ENCODE measurements around the gene NPHS2.
"Not testable (repeated sequence)": the region's sequence is repeated elsewhere in the genome, so short reads cannot be mapped to it uniquely, and the experiment has no call there.

Gene NPHS2

GRCh38 chr1:179548666-179549367 lies 26.9 kb downstream of the NPHS2 start:
- no peak for DNase-seq (ENCODE audit: low read depth in 2 of 2, low spot score in 1 of 2)

- no peak for DNase-seq (ENCODE audit: low read depth in 2 of 2, low spot score in 1 of 2)
Measured at GRCh38 chr1:179547021-179547535, 28.7 kb downstream of the NPHS2 start.

DNA sequence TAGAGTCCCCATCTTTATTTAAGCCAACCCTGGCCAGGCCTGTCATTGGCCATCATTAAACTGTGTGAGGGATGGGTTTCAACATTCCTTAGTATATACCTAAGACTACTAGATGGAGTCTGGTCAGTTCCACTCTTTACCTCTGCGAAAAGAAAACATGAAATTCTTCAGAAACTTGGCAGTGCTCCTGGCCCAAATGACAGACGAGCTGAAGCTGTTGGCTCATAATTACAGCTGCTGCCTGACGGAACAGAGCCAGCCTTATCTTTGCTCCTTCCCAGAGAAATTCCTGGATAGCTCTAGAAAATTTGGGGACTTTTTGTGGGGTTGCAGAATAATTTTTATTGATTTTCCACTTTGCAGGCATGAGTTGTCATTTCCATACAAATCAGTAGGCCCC lies 30.4 kb downstream of the NPHS2 start:
- DNase-seq (ENCODE audit: low read depth in 2 of 2, low spot score in 1 of 2) = no peak

- DNase-seq (ENCODE audit: low read depth in 2 of 2, low spot score in 1 of 2) = no peak
Measured at GRCh38 chr1:179541774-179542173, 34.0 kb downstream of the NPHS2 start.

- no peak for DNase-seq (ENCODE audit: low read depth in 2 of 2, low spot score in 1 of 2)
Measured at GRCh38 chr1:179530352-179530751, 45.4 kb downstream of the NPHS2 start.

GRCh38 chr1:179529482-179530195 lies 46.1 kb downstream of the NPHS2 start:
- no peak for DNase-seq (ENCODE audit: low read depth in 2 of 2, low spot score in 1 of 2)

DNA sequence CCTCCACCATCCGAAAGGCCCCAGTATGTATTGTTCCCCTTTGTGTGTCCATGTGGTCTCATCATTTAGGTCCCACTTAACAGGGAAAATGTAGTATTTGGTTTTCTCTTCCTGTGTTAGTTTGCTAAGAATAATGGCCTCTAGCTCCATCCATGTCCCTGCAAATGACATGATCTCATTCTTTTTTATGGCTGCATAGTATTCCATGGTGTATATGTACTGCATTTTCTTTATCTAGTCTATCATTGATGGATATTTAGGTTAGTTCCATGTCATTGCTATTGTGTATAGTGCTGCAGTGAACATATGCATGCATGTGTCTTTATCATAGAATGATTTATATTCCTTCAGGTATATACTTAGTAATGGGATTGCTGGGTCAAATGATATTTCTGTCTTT lies 57.2 kb downstream of the NPHS2 start:
- not testable (repeated sequence) for DNase-seq (ENCODE audit: low read depth in 2 of 2, low spot score in 1 of 2)

- no peak for DNase-seq (ENCODE audit: low read depth in 2 of 2, low spot score in 1 of 2)
Measured at GRCh38 chr1:179516976-179517705, 58.6 kb downstream of the NPHS2 start.

DNA sequence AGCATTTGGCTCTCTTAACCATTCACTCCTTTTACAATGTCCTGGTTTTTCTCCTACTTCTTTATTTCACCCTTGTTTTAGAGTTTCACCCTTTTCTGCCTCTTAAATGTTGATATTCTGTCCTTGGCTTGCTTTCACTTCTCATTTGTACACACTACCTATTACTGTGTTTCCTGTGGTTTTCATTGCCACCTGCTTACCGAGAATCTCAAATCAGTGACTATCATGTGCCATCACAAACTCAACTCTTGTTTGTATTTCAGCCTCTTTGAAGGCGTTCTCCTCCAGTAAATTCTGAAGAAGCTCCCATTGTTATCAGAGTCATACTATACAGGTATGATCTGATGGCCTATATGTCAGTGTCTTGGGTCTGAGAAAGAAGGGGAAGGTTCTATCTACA lies 65.7 kb downstream of the NPHS2 start:
- DNase-seq (ENCODE audit: low read depth in 2 of 2, low spot score in 1 of 2) = no peak

GRCh38 chr1:179509384-179509783 lies 66.4 kb downstream of the NPHS2 start:
- no peak for DNase-seq (ENCODE audit: low read depth in 2 of 2, low spot score in 1 of 2)

DNA sequence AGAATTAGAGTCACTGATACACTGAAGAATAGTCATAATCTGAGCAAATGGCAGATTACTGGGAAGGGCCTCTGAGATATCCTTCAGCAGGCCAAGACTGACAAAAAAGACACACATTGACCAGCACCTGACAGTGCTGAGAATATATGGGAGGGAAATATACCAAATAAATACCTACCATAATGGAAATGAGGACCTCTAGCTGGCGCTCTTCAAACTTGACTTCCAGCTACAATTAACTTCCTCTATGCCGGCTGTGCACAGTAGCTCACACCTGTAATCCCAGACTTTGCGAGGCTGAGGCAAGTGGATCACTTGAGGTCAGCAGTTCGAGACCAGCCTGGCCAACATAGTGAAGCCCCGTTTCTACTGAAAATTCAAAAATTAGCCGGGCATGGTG lies 69.5 kb downstream of the NPHS2 start:
- DNase-seq (ENCODE audit: low read depth in 2 of 2, low spot score in 1 of 2) = no peak
